ENCODE data around the gene ISX. TPM values are rescaled to one million over a fixed set of nuclear protein-coding genes. Genes with fewer than 3 reads are reported as not detected.
"Not testable (repeated sequence)": the region's sequence is repeated elsewhere in the genome, so short reads cannot be mapped to it uniquely, and the experiment has no call there.

The ISX gene
- polyA plus RNA-seq, 4 donors: 22.4 to 131 (median 54.7) TPM

GRCh38 chr22:35044607-35045390, 21.2 kb upstream of the ISX start:
- no peak for FAIRE-seq
- WGBS, 3 donors: 79 to 85% (median 81%) methylated on average over 5 of the region's 5 CpGs
- no peak overlapping the region for H3K27ac ChIP-seq (ENCODE audit: low read depth in 1 of 3, low read length in 2 of 3)

GRCh38 chr22:35045451-35045850, 20.5 kb upstream of the ISX start:
- H3K4me3 ChIP-seq (ENCODE audit: low read depth in 1 of 3, low read length in 3 of 3): no peak overlapping the region
- DNase-seq: peak in 1 of 2 donors; percentile 41
- H3K27me3 ChIP-seq (ENCODE audit: control insufficient read depth in 3 of 3, insufficient read depth in 3 of 3, low read length in 3 of 3): peaks cover 0 to 1% (median 0%) of the 10 kb centered on the region in 3 donors
- H3K36me3 ChIP-seq (ENCODE audit: control insufficient read depth in 3 of 3, insufficient read depth in 2 of 3, low read depth in 1 of 3, low read length in 3 of 3): no peaks in the 10 kb centered on the region
- no peak overlapping the region for H3K27ac ChIP-seq (ENCODE audit: low read depth in 1 of 3, low read length in 2 of 3)
- H3K9me3 ChIP-seq (ENCODE audit: control insufficient read depth in 2 of 2, insufficient read depth in 1 of 2, low read depth in 1 of 2, low read length in 1 of 2): peaks cover 0 to 4% of the 10 kb centered on the region in 2 donors
- no peaks in the 10 kb centered on the region for H3K4me1 ChIP-seq (ENCODE audit: control insufficient read depth in 3 of 3, insufficient read depth in 2 of 3, low read depth in 1 of 3, low read length in 2 of 3)
- FAIRE-seq: no peak
- WGBS, 3 donors: 27 to 41% (median 35%) methylated on average over 9 of the region's 9 CpGs

More at GRCh38 chr22:35044607-35045390, 21.2 kb upstream of the ISX start:
- H3K9me3 ChIP-seq (ENCODE audit: control insufficient read depth in 2 of 2, insufficient read depth in 1 of 2, low read depth in 1 of 2, low read length in 1 of 2): peaks cover 0 to 4% of the 10 kb centered on the region in 2 donors
- H3K27me3 ChIP-seq (ENCODE audit: control insufficient read depth in 3 of 3, insufficient read depth in 3 of 3, low read length in 3 of 3): peaks cover 0 to 1% (median 0%) of the 10 kb centered on the region in 3 donors
- H3K4me1 ChIP-seq (ENCODE audit: control insufficient read depth in 3 of 3, insufficient read depth in 2 of 3, low read depth in 1 of 3, low read length in 2 of 3): no peaks in the 10 kb centered on the region
- no peak overlapping the region for H3K4me3 ChIP-seq (ENCODE audit: low read depth in 1 of 3, low read length in 3 of 3)
- no peaks in the 10 kb centered on the region for H3K36me3 ChIP-seq (ENCODE audit: control insufficient read depth in 3 of 3, insufficient read depth in 2 of 3, low read depth in 1 of 3, low read length in 3 of 3)
- DNase-seq: no peak

GRCh38 chr22:35046744-35047462, 19.1 kb upstream of the ISX start:
- Histone ChIP-seq H3K4me3 (ENCODE audit: low read depth in 1 of 3, low read length in 3 of 3) (no peak overlapping the region), H3K27ac (ENCODE audit: low read depth in 1 of 3, low read length in 2 of 3) (no peak overlapping the region), H3K36me3 (ENCODE audit: control insufficient read depth in 3 of 3, insufficient read depth in 2 of 3, low read depth in 1 of 3, low read length in 3 of 3) (no peaks in the 10 kb centered on the region), H3K9me3 (ENCODE audit: control insufficient read depth in 2 of 2, insufficient read depth in 1 of 2, low read depth in 1 of 2, low read length in 1 of 2) (peaks cover 0 to 4% of the 10 kb centered on the region in 2 donors), H3K4me1 (ENCODE audit: control insufficient read depth in 3 of 3, insufficient read depth in 2 of 3, low read depth in 1 of 3, low read length in 2 of 3) (no peaks in the 10 kb centered on the region), H3K27me3 (ENCODE audit: control insufficient read depth in 3 of 3, insufficient read depth in 3 of 3, low read length in 3 of 3) (peaks cover 0 to 1% (median 0%) of the 10 kb centered on the region in 3 donors)
- WGBS, 3 donors: 90 to 94% (median 93%) methylated on average over 12 of the region's 12 CpGs
- FAIRE-seq: no peak
- no peak for DNase-seq

- DNase-seq; H3K27me3 ChIP-seq (ENCODE audit: control insufficient read depth in 3 of 3, insufficient read depth in 3 of 3, low read length in 3 of 3); H3K4me3 ChIP-seq (ENCODE audit: low read depth in 1 of 3, low read length in 3 of 3); H3K4me1 ChIP-seq (ENCODE audit: control insufficient read depth in 3 of 3, insufficient read depth in 2 of 3, low read depth in 1 of 3, low read length in 2 of 3); H3K27ac ChIP-seq (ENCODE audit: low read depth in 1 of 3, low read length in 2 of 3); FAIRE-seq; H3K9me3 ChIP-seq (ENCODE audit: control insufficient read depth in 2 of 2, insufficient read depth in 1 of 2, low read depth in 1 of 2, low read length in 1 of 2); H3K36me3 ChIP-seq (ENCODE audit: control insufficient read depth in 3 of 3, insufficient read depth in 2 of 3, low read depth in 1 of 3, low read length in 3 of 3): not testable (repeated sequence)
- WGBS, 3 donors: 95 to 97% (median 95%) methylated on average over 4 of the region's 4 CpGs
These were observed 15.9 kb upstream of the ISX start for GRCh38 chr22:35050038-35050437.

- DNase-seq (no peak), FAIRE-seq (no peak)
- H3K9me3 ChIP-seq (ENCODE audit: control insufficient read depth in 2 of 2, insufficient read depth in 1 of 2, low read depth in 1 of 2, low read length in 1 of 2): peaks cover 0 to 4% of the 10 kb centered on the region in 2 donors
- peaks cover 0 to 2% (median 0%) of the 10 kb centered on the region in 3 donors for H3K27me3 ChIP-seq (ENCODE audit: control insufficient read depth in 3 of 3, insufficient read depth in 3 of 3, low read length in 3 of 3)
- no peak overlapping the region for H3K27ac ChIP-seq (ENCODE audit: low read depth in 1 of 3, low read length in 2 of 3)
- H3K4me3 ChIP-seq (ENCODE audit: low read depth in 1 of 3, low read length in 3 of 3): no peak overlapping the region
- no peaks in the 10 kb centered on the region for H3K36me3 ChIP-seq (ENCODE audit: control insufficient read depth in 3 of 3, insufficient read depth in 2 of 3, low read depth in 1 of 3, low read length in 3 of 3)
- 74 to 79% (median 76%) methylated on average over 6 of the region's 6 CpGs for WGBS, 3 donors
- H3K4me1 ChIP-seq (ENCODE audit: control insufficient read depth in 3 of 3, insufficient read depth in 2 of 3, low read depth in 1 of 3, low read length in 2 of 3): peaks cover 0 to 1% (median 0%) of the 10 kb centered on the region in 3 donors
These were observed 14.9 kb upstream of the ISX start for GRCh38 chr22:35051013-35051535.

- no peak for DNase-seq
- no peak overlapping the region for H3K4me3 ChIP-seq (ENCODE audit: low read depth in 1 of 3, low read length in 3 of 3)
- H3K4me1 ChIP-seq (ENCODE audit: control insufficient read depth in 3 of 3, insufficient read depth in 2 of 3, low read depth in 1 of 3, low read length in 2 of 3): peaks cover 0 to 2% (median 0%) of the 10 kb centered on the region in 3 donors
- H3K27me3 ChIP-seq (ENCODE audit: control insufficient read depth in 3 of 3, insufficient read depth in 3 of 3, low read length in 3 of 3): peaks cover 0 to 2% (median 0%) of the 10 kb centered on the region in 3 donors
- no peak overlapping the region for H3K27ac ChIP-seq (ENCODE audit: low read depth in 1 of 3, low read length in 2 of 3)
- H3K9me3 ChIP-seq (ENCODE audit: control insufficient read depth in 2 of 2, insufficient read depth in 1 of 2, low read depth in 1 of 2, low read length in 1 of 2): peaks cover 0 to 3% of the 10 kb centered on the region in 2 donors
- no peak for FAIRE-seq
- H3K36me3 ChIP-seq (ENCODE audit: control insufficient read depth in 3 of 3, insufficient read depth in 2 of 3, low read depth in 1 of 3, low read length in 3 of 3): no peaks in the 10 kb centered on the region
These were observed 14.2 kb upstream of the ISX start for GRCh38 chr22:35051791-35052190.

- FAIRE-seq (no peak), DNase-seq (no peak)
- Histone ChIP-seq H3K9me3 (ENCODE audit: control insufficient read depth in 2 of 2, insufficient read depth in 1 of 2, low read depth in 1 of 2, low read length in 1 of 2) (peaks cover 0 to 3% of the 10 kb centered on the region in 2 donors), H3K4me1 (ENCODE audit: control insufficient read depth in 3 of 3, insufficient read depth in 2 of 3, low read depth in 1 of 3, low read length in 2 of 3) (peaks cover 0 to 2% (median 0%) of the 10 kb centered on the region in 3 donors), H3K4me3 (ENCODE audit: low read depth in 1 of 3, low read length in 3 of 3) (no peak overlapping the region), H3K27me3 (ENCODE audit: control insufficient read depth in 3 of 3, insufficient read depth in 3 of 3, low read length in 3 of 3) (peaks cover 0 to 2% (median 0%) of the 10 kb centered on the region in 3 donors), H3K36me3 (ENCODE audit: control insufficient read depth in 3 of 3, insufficient read depth in 2 of 3, low read depth in 1 of 3, low read length in 3 of 3) (no peaks in the 10 kb centered on the region), H3K27ac (ENCODE audit: low read depth in 1 of 3, low read length in 2 of 3) (no peak overlapping the region)
- WGBS, 3 donors: 75 to 89% (median 84%) methylated on average over 8 of the region's 8 CpGs
These were observed 12.7 kb upstream of the ISX start for GRCh38 chr22:35053060-35053835.

GRCh38 chr22:35054064-35054463, 11.9 kb upstream of the ISX start:
- FAIRE-seq (no peak), DNase-seq (no peak)
- Histone ChIP-seq H3K27me3 (ENCODE audit: control insufficient read depth in 3 of 3, insufficient read depth in 3 of 3, low read length in 3 of 3) (peaks cover 0 to 2% (median 0%) of the 10 kb centered on the region in 3 donors), H3K36me3 (ENCODE audit: control insufficient read depth in 3 of 3, insufficient read depth in 2 of 3, low read depth in 1 of 3, low read length in 3 of 3) (no peaks in the 10 kb centered on the region), H3K4me3 (ENCODE audit: low read depth in 1 of 3, low read length in 3 of 3) (no peak overlapping the region), H3K27ac (ENCODE audit: low read depth in 1 of 3, low read length in 2 of 3) (no peak overlapping the region), H3K4me1 (ENCODE audit: control insufficient read depth in 3 of 3, insufficient read depth in 2 of 3, low read depth in 1 of 3, low read length in 2 of 3) (peaks cover 0 to 2% (median 0%) of the 10 kb centered on the region in 3 donors), H3K9me3 (ENCODE audit: control insufficient read depth in 2 of 2, insufficient read depth in 1 of 2, low read depth in 1 of 2, low read length in 1 of 2) (peaks cover 0 to 3% of the 10 kb centered on the region in 2 donors)
- 64 to 67% (median 67%) methylated on average over 3 of the region's 3 CpGs for WGBS, 3 donors
